Neural cell (in vitro differentiated cells): ENCODE results near the gene ZNF438. TPM values are rescaled to one million over a fixed set of nuclear protein-coding genes. Genes with fewer than 3 reads are reported as not detected.

Experiments used
- H2AFZ ChIP-seq: fragments of 200-600, 300-800 bp; sonication (generic), shearing (Covaris generic); 2 replicates; pipeline ENCODE4 v1.6.0; 2014; ENCODE audit warnings: low read depth, mild to moderate bottlenecking, antibody characterized with exemption, low read length, moderate library complexity
- H3F3A ChIP-seq: fragments of 200-600 bp; shearing (Covaris generic); 2 replicates; pipeline ENCODE4 v1.6.1; 2016; ENCODE audit warnings: mild to moderate bottlenecking, moderate library complexity, mixed read lengths, antibody characterized with exemption, low read length; ENCODE audit not compliant: insufficient read depth, poor library complexity, severe bottlenecking
- H3K27ac ChIP-seq: fragments of 200-600, 300-800 bp; sonication (generic), shearing (Covaris generic); 2 replicates; pipeline ENCODE4 v1.5.1; 2014; ENCODE audit warnings: mild to moderate bottlenecking, low read length, moderate library complexity
- H3K27me3 ChIP-seq: fragments of 300-800, 200-600 bp; sonication (generic), shearing (Covaris generic); 2 replicates; pipeline ENCODE4 v1.6.0; 2014; ENCODE audit warnings: mild to moderate bottlenecking, low read depth, low read length, moderate library complexity; ENCODE audit not compliant: insufficient read depth
- H3K36me3 ChIP-seq: fragments of 300-800, 200-600 bp; sonication (generic), shearing (Covaris generic); 2 replicates; pipeline ENCODE4 v1.5.1; 2014; ENCODE audit warnings: mild to moderate bottlenecking, antibody characterized with exemption, low read length, moderate library complexity; ENCODE audit not compliant: insufficient read depth
- H3K4me2 ChIP-seq: fragments of 300-800, 200-600 bp; sonication (generic), shearing (Covaris generic); 2 replicates; pipeline ENCODE4 v1.6.0; 2014; ENCODE audit warnings: mild to moderate bottlenecking, low read length
- H3K4me3 ChIP-seq: fragments of 300-800, 200-600 bp; sonication (generic), shearing (Covaris generic); 2 replicates; pipeline ENCODE4 v1.5.1; 2014; ENCODE audit warnings: mild to moderate bottlenecking, low read length, moderate library complexity
- H3K79me2 ChIP-seq: fragments of 200-600 bp; shearing (Covaris generic); replicated peaks from 2 replicates; pipeline ENCODE4 v1.6.0; 2014; ENCODE audit warnings: mild to moderate bottlenecking, low read length, moderate library complexity; ENCODE audit not compliant: insufficient read depth
- H3K9ac ChIP-seq: fragments of 300-800, 200-600 bp; sonication (generic), shearing (Covaris generic); 2 replicates; pipeline ENCODE4 v1.6.1; 2016; ENCODE audit warnings: mild to moderate bottlenecking, low read length, mixed read lengths
- H3K9me2 ChIP-seq: fragments of 200-600 bp; shearing (Covaris generic); 2 replicates; pipeline ENCODE4 v1.6.1; 2016; ENCODE audit warnings: mild to moderate bottlenecking, low read length, mixed read lengths; ENCODE audit not compliant: insufficient read depth
- H3K9me3 ChIP-seq: fragments of 200-600, 300-800 bp; sonication (generic), shearing (Covaris generic); 2 replicates; pipeline ENCODE4 v1.6.1; 2016; ENCODE audit warnings: mild to moderate bottlenecking, mixed run types, low read length, moderate library complexity, mixed read lengths
- H4K20me1 ChIP-seq: fragments of 200-600 bp; shearing (Covaris generic); 2 replicates; pipeline ENCODE4 v1.6.1; 2016; ENCODE audit warnings: mild to moderate bottlenecking, mixed run types; ENCODE audit not compliant: insufficient read depth
- EP300 ChIP-seq: fragments of 450-650 bp; conservative IDR thresholded peaks from 2 replicates; pipeline ENCODE4 v1.6.1; 2014; ENCODE audit warnings: antibody characterized with exemption, mild to moderate bottlenecking, moderate library complexity; ENCODE audit not compliant: poor library complexity, severe bottlenecking
- EZH2 ChIP-seq: fragments of 200-600, 300-800 bp; shearing (Covaris generic), sonication (generic); IDR thresholded peaks from 2 replicates; pipeline ENCODE4 v1.6.1; 2014; ENCODE audit warnings: antibody characterized with exemption, low read length, borderline replicate concordance, mild to moderate bottlenecking; ENCODE audit not compliant: insufficient read depth, poor library complexity, severe bottlenecking
- MXI1 ChIP-seq: fragments of 450-650 bp; conservative IDR thresholded peaks from 2 replicates; pipeline ENCODE4 v1.6.1; 2014; ENCODE audit warnings: antibody characterized with exemption, mild to moderate bottlenecking; ENCODE audit not compliant: poor library complexity, severe bottlenecking
- POLR2AphosphoS5 ChIP-seq: IDR thresholded peaks from 2 replicates; pipeline ENCODE4 v1.6.1; 2012
- RAD21 ChIP-seq: fragments of 450-650 bp; conservative IDR thresholded peaks from 2 replicates; pipeline ENCODE4 v1.6.1; 2014; ENCODE audit warnings: antibody characterized with exemption, mild to moderate bottlenecking, moderate library complexity
- SMC3 ChIP-seq: fragments of 450-650 bp; conservative IDR thresholded peaks from 2 replicates; pipeline ENCODE4 v1.6.1; 2014; ENCODE audit warnings: antibody characterized with exemption, mild to moderate bottlenecking, moderate library complexity; ENCODE audit not compliant: poor library complexity
- TAF1 ChIP-seq: IDR thresholded peaks from 2 replicates; pipeline ENCODE4 v1.6.1; 2012; ENCODE audit warnings: low read depth
- polyA plus RNA-seq: library from polyadenylated mRNA; depleted of rRNA; stranded (reverse); fragments of >200 nt; gene quantifications from 2 replicates; pipeline ENCODE4 v1.2.3, GENCODE V29; 2014
- TF ChIP-seq, protein P1 (sequence below): IDR thresholded peaks from 2 replicates; pipeline ENCODE4 v1.6.1; 2012; ENCODE audit warnings: borderline replicate concordance
- TF ChIP-seq, protein P2 (sequence below): fragments of 450-650 bp; IDR thresholded peaks from 2 replicates; pipeline ENCODE4 v1.5.1; 2014; ENCODE audit warnings: antibody characterized with exemption, mild to moderate bottlenecking, moderate library complexity; ENCODE audit not compliant: poor library complexity, severe bottlenecking

ZNF438 gene
- polyA plus RNA-seq, 1 donor from 2014 or later, result 0.78 TPM

DNA sequence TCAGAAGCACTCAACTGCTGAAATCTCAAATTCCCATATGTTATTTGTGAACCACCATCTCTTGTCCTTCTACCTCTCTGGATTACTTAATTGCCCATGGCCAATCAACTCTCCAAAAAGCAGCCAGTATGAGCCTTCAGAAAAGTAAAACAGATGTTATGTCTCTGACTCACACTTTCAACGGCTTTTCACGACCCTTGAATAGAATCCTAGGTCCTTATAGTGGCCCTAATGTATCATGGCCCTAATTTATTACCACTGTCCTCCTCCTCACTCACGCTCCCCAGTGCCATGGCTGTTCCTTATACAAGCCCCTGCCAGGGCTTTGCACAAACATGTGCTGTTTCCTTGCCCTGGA is 20.0 kb downstream of the ZNF438 start:
- H3K4me3 ChIP-seq, result no peak overlapping the region
- no peaks in the 10 kb centered on the region for H3K36me3 ChIP-seq
- H3K9me2 ChIP-seq, result no peaks in the 10 kb centered on the region
- H3F3A ChIP-seq, result no peaks in the 10 kb centered on the region
- no peak overlapping the region for H2AFZ ChIP-seq
- H4K20me1 ChIP-seq, result no peaks in the 10 kb centered on the region
- H3K9me3 ChIP-seq, result no peaks in the 10 kb centered on the region
- no peaks in the 10 kb centered on the region for H3K79me2 ChIP-seq
- no peak overlapping the region for H3K9ac ChIP-seq
- H3K27ac ChIP-seq, result no peak overlapping the region
- H3K27me3 ChIP-seq, result no peaks in the 10 kb centered on the region
- TF ChIP-seq EZH2 (no peak), SMC3 (no peak), EP300 (no peak), MXI1 (no peak), TAF1 (no peak), RAD21 (no peak), POLR2AphosphoS5 (no peak)
- TF ChIP-seq, protein P1, sequence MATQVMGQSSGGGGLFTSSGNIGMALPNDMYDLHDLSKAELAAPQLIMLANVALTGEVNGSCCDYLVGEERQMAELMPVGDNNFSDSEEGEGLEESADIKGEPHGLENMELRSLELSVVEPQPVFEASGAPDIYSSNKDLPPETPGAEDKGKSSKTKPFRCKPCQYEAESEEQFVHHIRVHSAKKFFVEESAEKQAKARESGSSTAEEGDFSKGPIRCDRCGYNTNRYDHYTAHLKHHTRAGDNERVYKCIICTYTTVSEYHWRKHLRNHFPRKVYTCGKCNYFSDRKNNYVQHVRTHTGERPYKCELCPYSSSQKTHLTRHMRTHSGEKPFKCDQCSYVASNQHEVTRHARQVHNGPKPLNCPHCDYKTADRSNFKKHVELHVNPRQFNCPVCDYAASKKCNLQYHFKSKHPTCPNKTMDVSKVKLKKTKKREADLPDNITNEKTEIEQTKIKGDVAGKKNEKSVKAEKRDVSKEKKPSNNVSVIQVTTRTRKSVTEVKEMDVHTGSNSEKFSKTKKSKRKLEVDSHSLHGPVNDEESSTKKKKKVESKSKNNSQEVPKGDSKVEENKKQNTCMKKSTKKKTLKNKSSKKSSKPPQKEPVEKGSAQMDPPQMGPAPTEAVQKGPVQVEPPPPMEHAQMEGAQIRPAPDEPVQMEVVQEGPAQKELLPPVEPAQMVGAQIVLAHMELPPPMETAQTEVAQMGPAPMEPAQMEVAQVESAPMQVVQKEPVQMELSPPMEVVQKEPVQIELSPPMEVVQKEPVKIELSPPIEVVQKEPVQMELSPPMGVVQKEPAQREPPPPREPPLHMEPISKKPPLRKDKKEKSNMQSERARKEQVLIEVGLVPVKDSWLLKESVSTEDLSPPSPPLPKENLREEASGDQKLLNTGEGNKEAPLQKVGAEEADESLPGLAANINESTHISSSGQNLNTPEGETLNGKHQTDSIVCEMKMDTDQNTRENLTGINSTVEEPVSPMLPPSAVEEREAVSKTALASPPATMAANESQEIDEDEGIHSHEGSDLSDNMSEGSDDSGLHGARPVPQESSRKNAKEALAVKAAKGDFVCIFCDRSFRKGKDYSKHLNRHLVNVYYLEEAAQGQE, result no peak
- TF ChIP-seq, protein P2, sequence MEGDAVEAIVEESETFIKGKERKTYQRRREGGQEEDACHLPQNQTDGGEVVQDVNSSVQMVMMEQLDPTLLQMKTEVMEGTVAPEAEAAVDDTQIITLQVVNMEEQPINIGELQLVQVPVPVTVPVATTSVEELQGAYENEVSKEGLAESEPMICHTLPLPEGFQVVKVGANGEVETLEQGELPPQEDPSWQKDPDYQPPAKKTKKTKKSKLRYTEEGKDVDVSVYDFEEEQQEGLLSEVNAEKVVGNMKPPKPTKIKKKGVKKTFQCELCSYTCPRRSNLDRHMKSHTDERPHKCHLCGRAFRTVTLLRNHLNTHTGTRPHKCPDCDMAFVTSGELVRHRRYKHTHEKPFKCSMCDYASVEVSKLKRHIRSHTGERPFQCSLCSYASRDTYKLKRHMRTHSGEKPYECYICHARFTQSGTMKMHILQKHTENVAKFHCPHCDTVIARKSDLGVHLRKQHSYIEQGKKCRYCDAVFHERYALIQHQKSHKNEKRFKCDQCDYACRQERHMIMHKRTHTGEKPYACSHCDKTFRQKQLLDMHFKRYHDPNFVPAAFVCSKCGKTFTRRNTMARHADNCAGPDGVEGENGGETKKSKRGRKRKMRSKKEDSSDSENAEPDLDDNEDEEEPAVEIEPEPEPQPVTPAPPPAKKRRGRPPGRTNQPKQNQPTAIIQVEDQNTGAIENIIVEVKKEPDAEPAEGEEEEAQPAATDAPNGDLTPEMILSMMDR, result no peak
- no peak overlapping the region for H3K4me2 ChIP-seq

- H3K79me2 ChIP-seq, result no peaks in the 10 kb centered on the region
- H3K9me3 ChIP-seq, result no peaks in the 10 kb centered on the region
- no peak overlapping the region for H3K27ac ChIP-seq
- no peaks in the 10 kb centered on the region for H3F3A ChIP-seq
- no peaks in the 10 kb centered on the region for H3K9me2 ChIP-seq
- H3K27me3 ChIP-seq, result no peaks in the 10 kb centered on the region
- no peak overlapping the region for H2AFZ ChIP-seq
- TF ChIP-seq, protein P2, result no peak
- no peak for TF ChIP-seq EP300
- no peak for TF ChIP-seq EZH2
- no peak for TF ChIP-seq POLR2AphosphoS5
- no peak for TF ChIP-seq MXI1
- TF ChIP-seq TAF1, result no peak
- TF ChIP-seq RAD21, result no peak
- no peak for TF ChIP-seq SMC3
- TF ChIP-seq, protein P1, result no peak
- H3K9ac ChIP-seq, result no peak overlapping the region
- no peaks in the 10 kb centered on the region for H3K36me3 ChIP-seq
- H3K4me3 ChIP-seq, result no peak overlapping the region
- H4K20me1 ChIP-seq, result no peaks in the 10 kb centered on the region
- no peak overlapping the region for H3K4me2 ChIP-seq
Measured at GRCh38 chr10:31011017-31011664, 20.5 kb downstream of the ZNF438 start.
